ENCODE measurements around the gene UTP11.
"Not testable (repeated sequence)": the region's sequence is repeated elsewhere in the genome, so short reads cannot be mapped to it uniquely, and the experiment has no call there.

Gene UTP11, protein sequence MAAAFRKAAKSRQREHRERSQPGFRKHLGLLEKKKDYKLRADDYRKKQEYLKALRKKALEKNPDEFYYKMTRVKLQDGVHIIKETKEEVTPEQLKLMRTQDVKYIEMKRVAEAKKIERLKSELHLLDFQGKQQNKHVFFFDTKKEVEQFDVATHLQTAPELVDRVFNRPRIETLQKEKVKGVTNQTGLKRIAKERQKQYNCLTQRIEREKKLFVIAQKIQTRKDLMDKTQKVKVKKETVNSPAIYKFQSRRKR
- total RNA-seq: 14.8 to 111 (median 34.0) reads per million in 9 experiments

DNA sequence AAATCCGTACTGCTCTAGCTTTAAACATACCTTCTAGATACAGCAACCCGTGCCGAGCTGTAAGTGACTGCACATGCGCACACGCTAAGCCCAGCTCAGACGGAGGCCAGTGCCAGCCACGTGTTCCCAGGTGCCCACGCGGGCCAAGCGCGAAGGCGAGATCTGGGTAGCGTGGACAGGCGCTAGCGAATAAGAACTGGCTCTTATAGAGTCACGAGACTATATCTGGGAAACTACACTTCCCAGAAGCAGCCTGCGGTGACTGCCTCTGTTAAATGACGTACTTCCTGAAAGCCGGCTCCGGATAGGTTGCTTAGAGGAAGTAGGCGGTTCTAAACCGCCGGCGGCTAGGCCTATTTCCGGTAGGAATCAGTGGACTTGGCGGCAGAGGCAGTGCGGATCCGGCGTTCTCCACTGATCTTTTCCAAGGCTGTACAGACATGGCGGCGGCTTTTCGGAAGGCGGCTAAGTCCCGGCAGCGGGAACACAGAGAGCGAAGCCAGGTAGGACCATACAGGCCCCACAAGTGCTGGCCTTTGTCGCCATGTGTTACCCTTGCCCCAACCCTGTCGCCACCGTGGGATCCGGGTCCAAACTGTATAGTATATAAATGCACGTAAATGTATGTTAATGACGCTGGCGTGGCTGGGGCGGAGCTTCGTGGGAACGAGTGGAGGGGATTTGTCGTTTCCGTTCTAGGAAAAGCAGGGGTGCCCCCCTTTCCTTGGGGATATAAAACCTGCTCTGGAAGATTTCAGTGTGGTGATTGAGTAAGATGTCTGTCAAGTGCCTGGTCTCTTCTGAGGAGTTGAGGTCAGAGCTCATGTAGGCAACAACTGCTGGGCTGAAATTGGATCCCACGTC is at the start of gene UTP11:
Gene UTP11 (plus strand): TSS at position 372 of the 864 bp plus-strand sequence. CDS start 69 bp downstream, at position 441.
- Mint-ChIP-seq H3K27me3 (no peaks in the 10 kb centered on the region), H3K4me1 (ENCODE audit: low read depth in 2 of 2) (peaks cover 27 to 42% of the 10 kb centered on the region in 2 donors)

DNA sequence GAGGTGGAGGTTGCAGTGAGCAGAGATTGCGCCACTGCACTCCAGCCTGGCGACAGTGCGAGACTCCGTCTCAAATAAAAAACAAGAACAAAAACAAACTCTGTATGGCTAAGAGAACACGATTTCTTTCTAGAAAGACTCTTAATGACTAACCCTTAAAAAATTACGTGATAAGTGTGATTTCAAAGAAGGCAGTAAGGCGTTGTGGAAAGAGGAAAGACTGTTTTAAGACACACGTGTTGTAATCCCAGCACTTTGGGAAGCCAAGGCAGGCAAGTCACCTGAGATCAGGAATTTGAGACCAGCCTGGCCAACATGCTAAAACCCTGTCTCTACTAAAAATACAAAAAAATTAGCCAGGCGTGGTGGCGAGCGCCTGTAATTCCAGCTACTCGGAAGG is 48.4 kb upstream of the UTP11 start:
- not testable (repeated sequence) for H3K4me3 Mint-ChIP-seq; DNase-seq; ATAC-seq (replicated peaks); H3K27ac Mint-ChIP-seq; H3K9me3 Mint-ChIP-seq; H3K27me3 Mint-ChIP-seq; H3K4me1 Mint-ChIP-seq (ENCODE audit: low read depth in 2 of 2)
- peaks cover 90% of the 10 kb centered on the region for H3K36me3 Mint-ChIP-seq (ENCODE audit: insufficient read depth)

More for the DNA sequence above, at the start of gene UTP11:
- Mint-ChIP-seq H3K4me3 (peak within 1 kb of the TSS; percentile 98 to 99), H3K9me3 (no peaks in the 10 kb centered on the region), H3K27ac (peak within 1 kb of the TSS; percentile 97 to 98), H3K36me3 (ENCODE audit: insufficient read depth) (peaks cover 29% of the 10 kb centered on the region)
- peak; percentile 91 for ATAC-seq (replicated peaks)
- DNase-seq: peak; percentile 86 to 90 (median 88)

DNA sequence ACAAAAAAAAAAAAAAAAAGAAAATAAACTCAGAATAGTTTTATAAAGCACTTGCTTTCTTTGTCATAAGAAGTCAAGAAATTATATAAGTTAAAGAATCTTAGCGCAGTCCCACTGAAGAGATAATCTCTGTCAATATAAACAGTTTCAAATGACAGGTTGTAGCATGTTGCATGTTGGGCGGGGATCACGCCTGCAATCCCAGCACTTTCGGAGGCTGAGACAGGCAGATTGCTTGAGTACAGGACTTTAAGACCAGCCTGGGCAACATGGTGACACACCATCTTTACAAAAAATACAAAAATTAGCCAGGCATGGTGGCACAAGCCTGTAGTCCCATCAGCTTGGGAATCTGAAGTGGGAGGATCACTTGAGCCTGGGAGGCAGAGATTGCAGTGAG is 47.2 kb upstream of the UTP11 start:
- peaks cover 90% of the 10 kb centered on the region for H3K36me3 Mint-ChIP-seq (ENCODE audit: insufficient read depth)

DNA sequence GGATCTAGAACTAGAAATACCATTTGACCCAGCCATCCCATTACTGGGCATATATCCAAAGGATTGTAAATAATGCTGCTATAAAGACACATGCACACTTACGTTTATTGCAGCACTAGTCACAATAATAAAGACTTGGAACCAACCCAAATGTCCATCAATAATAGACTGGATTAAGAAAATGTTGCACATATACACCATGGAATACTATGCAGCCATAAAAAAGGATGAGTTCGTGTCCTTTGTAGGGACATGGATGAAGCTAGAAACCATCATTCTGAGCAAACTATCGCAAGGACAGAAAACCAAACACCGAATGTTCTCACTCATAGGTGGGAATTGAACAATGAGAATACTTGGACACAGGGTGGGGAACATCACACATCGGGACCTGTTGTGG is 38.9 kb upstream of the UTP11 start:
- not testable (repeated sequence) for DNase-seq; H3K27ac Mint-ChIP-seq; H3K4me3 Mint-ChIP-seq; H3K27me3 Mint-ChIP-seq; ATAC-seq (replicated peaks); H3K9me3 Mint-ChIP-seq
- Mint-ChIP-seq H3K36me3 (ENCODE audit: insufficient read depth) (peaks cover 90% of the 10 kb centered on the region), H3K4me1 (ENCODE audit: low read depth in 2 of 2) (peaks cover 14 to 16% of the 10 kb centered on the region in 2 donors)

More for the DNA sequence above, 47.2 kb upstream of the UTP11 start:
- Mint-ChIP-seq H3K27me3 (no peaks in the 10 kb centered on the region), H3K9me3 (no peaks in the 10 kb centered on the region), H3K4me1 (ENCODE audit: low read depth in 2 of 2) (no peaks in the 10 kb centered on the region), H3K4me3 (no peak overlapping the region), H3K27ac (no peak overlapping the region)
- DNase-seq (no peak), ATAC-seq (replicated peaks) (no peak)

DNA sequence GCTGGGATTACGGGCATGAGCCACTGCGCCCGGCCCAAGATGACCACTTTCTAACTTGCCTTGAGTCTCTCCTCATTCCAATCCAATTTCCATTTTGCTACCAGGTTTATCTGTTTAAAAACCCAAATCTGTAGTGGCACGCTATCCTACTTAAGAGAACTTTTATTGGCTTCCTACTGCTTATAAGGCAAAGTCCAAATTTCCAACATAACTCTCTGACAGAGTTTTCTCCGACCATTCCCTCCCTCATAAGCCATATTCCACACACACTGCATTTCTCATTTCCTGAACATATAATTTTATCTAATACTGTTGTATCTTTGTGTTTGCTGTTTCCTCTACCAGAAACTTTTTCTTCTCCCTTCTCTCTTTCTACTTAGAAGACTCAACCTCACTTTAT is 38.0 kb upstream of the UTP11 start:
- Mint-ChIP-seq H3K9me3 (no peaks in the 10 kb centered on the region), H3K36me3 (ENCODE audit: insufficient read depth) (peaks cover 90% of the 10 kb centered on the region), H3K27ac (peak overlapping the region in 1 of 2 donors; percentile 5), H3K4me3 (no peak overlapping the region), H3K4me1 (ENCODE audit: low read depth in 2 of 2) (peaks cover 14 to 16% of the 10 kb centered on the region in 2 donors), H3K27me3 (no peaks in the 10 kb centered on the region)
- no peak for DNase-seq
- ATAC-seq (replicated peaks): no peak

DNA sequence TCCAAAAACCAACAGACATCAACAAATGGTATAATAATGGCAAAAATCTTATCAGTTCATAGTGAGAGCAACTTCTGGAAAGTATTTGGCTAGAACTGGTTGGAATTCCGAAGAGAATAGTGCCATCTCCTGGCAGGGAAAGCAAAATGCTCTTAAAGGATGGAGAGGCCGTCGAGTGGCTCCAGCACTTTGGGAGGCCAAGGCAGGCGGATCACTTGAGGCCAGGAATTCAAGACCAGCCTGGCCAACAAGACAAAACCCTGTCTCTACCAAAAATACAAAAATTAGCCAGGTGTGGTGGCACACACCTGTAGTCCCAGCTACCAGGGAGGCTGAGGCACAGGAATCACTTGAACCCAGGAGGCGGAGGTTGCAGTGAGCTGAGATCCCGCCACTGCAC is 37.5 kb upstream of the UTP11 start:
- peaks cover 90% of the 10 kb centered on the region for H3K36me3 Mint-ChIP-seq (ENCODE audit: insufficient read depth)
- ATAC-seq (replicated peaks); H3K9me3 Mint-ChIP-seq; H3K27me3 Mint-ChIP-seq; H3K4me3 Mint-ChIP-seq; DNase-seq: not testable (repeated sequence)
- H3K27ac Mint-ChIP-seq: peak overlapping the region in 1 of 2 donors; percentile 5
- peaks cover 14 to 16% of the 10 kb centered on the region in 2 donors for H3K4me1 Mint-ChIP-seq (ENCODE audit: low read depth in 2 of 2)

DNA sequence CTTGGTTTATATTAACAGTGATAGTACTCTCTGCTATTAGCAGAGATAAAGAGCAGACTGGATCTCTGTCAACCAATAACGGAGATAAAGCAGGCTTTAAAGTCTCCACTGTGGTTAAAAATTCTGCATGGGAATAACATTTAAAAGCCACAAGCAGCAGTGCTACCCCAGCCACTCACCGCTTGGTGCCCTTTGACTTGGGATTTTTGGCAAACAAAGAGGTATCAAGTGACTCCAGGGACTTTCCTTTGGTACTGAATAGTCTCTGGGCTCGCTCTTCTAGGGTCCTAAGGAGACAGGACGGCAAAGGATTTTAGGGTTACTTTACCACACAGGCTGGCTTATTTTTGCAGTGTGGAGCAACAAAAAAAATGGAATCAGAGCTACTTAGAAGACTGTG is 34.0 kb upstream of the UTP11 start:
- no peaks in the 10 kb centered on the region for H3K4me1 Mint-ChIP-seq (ENCODE audit: low read depth in 2 of 2)
- H3K27ac Mint-ChIP-seq: peak overlapping the region in 1 of 2 donors; percentile 15

DNA sequence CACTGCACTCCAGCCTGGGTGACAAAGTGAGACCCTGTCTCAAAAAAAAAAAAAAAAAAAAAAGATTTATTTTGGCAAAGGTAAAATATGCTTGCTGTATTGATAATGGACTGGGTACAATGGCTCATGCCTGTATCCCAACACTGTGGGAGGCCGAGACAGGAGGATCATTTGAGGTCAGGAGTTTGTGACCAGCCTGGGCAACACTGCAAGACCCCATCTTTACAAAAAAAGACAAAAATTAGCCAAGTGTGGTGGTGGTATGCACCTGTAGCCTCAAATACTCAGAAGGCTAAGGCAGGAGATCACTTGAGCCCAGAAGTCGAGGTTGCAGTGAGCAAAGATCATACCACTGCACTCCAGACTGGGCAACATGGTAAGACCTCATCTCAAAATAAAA is 29.0 kb upstream of the UTP11 start:
- Mint-ChIP-seq H3K4me1 (ENCODE audit: low read depth in 2 of 2) (peaks cover 1 to 14% of the 10 kb centered on the region in 2 donors), H3K27ac (no peak overlapping the region), H3K4me3 (no peak overlapping the region), H3K36me3 (ENCODE audit: insufficient read depth) (peaks cover 84% of the 10 kb centered on the region), H3K9me3 (no peaks in the 10 kb centered on the region), H3K27me3 (no peaks in the 10 kb centered on the region)
- no peak for ATAC-seq (replicated peaks)
- no peak for DNase-seq

More for the DNA sequence above, 34.0 kb upstream of the UTP11 start:
- H3K27me3 Mint-ChIP-seq: no peaks in the 10 kb centered on the region
- no peak for ATAC-seq (replicated peaks)
- peaks cover 94% of the 10 kb centered on the region for H3K36me3 Mint-ChIP-seq (ENCODE audit: insufficient read depth)
- H3K9me3 Mint-ChIP-seq: no peaks in the 10 kb centered on the region
- H3K4me3 Mint-ChIP-seq: no peak overlapping the region
- no peak for DNase-seq

DNA sequence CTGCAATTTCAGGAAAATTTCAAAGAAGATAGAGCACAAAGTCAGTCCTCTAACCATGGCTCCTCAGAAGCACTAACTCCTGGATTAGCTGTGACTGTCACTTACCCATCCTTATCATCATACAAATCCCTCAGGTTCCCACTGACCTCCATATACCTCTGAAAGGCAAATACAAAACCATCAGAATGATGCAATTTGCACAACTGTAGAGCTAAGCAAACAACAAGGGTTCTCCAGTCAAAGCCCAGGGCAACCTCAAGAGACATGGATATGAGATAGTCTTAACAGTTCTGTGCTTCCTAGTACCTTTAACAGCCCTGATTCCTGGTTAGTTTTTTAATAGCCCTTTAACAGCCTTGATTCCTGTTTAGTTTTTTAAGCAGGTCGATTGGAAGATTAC is 24.9 kb upstream of the UTP11 start:
- no peak overlapping the region for H3K27ac Mint-ChIP-seq
- DNase-seq (no peak), ATAC-seq (replicated peaks) (no peak)
- no peaks in the 10 kb centered on the region for H3K9me3 Mint-ChIP-seq
- no peaks in the 10 kb centered on the region for H3K27me3 Mint-ChIP-seq
- H3K4me3 Mint-ChIP-seq: no peak overlapping the region
- peaks cover 54% of the 10 kb centered on the region for H3K36me3 Mint-ChIP-seq (ENCODE audit: insufficient read depth)
- H3K4me1 Mint-ChIP-seq (ENCODE audit: low read depth in 2 of 2): peaks cover 11 to 25% of the 10 kb centered on the region in 2 donors

DNA sequence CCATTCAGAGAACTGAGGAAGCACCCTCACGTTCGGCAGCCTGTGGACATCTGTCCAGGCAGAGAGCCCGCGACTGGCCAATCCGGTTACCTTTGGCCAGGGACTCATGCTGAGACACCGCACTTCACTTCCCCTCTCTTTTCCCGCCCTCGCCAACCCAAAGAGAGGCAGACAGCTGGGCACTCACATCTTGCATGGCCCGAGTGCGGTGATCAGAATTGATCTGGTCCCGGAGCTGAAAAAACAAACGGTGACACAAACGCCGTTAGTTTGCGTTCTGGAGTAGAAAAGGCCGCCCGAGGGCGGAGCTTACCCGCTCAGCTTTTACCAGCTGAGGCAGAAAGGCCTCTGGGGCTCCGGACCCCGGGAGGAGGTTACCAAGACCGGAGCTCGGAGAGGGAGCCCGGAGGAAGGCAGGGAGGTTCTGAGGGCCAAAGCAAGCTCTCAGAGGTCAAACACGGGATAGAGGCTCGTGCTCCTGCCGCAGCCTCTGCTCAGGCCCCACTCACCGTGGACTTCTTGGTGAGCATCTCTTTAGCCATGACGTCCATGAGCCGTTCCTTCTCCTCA is 23.1 kb upstream of the UTP11 start:
- DNase-seq: peak in 1 of 3 experiments; percentile 30

DNA sequence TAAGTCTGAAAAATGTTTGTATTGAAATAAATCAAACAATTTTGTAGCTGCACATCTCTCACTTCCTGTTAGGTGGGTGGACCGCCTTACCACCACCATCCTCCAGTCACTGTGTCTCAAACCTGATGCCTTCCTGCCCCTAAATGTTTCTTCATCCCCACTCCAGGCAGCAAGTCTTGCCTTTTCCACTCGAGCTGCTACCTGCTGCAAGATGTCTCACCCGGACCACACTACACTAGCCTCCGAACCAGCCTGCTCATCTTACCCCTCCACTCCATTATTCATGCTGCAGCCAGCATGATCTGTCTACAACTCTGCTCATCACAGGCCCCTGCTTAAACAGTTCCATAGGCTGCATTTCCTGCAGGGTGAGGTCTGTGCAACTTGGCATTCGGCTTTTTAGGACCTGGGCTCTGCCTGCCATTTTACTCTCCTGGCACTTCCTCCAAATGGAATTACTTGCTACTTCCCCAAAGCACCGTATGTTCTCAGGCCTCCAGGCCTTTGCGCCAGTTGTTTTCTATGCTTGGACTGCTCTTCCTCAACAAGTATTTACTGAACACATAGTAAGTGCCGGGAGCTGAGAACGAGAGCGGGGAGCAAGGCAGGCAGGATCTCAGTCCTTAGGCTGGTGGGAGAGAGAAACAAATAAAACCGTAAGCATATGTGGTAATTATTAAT is 17.5 kb upstream of the UTP11 start:
- H3K4me1 Mint-ChIP-seq (ENCODE audit: low read depth in 2 of 2): peaks cover 9 to 25% of the 10 kb centered on the region in 2 donors
- H3K27me3 Mint-ChIP-seq: no peaks in the 10 kb centered on the region

More for the DNA sequence above, 23.1 kb upstream of the UTP11 start:
- peaks cover 38% of the 10 kb centered on the region for H3K36me3 Mint-ChIP-seq (ENCODE audit: insufficient read depth)
- H3K27ac Mint-ChIP-seq: peak overlapping the region; percentile 89 to 98
- peak overlapping the region; percentile 88 to 98 for H3K4me3 Mint-ChIP-seq
- H3K4me1 Mint-ChIP-seq (ENCODE audit: low read depth in 2 of 2): peaks cover 11 to 25% of the 10 kb centered on the region in 2 donors
- peak; percentile 28 for ATAC-seq (replicated peaks)
- H3K9me3 Mint-ChIP-seq: no peaks in the 10 kb centered on the region
- H3K27me3 Mint-ChIP-seq: no peaks in the 10 kb centered on the region

DNA sequence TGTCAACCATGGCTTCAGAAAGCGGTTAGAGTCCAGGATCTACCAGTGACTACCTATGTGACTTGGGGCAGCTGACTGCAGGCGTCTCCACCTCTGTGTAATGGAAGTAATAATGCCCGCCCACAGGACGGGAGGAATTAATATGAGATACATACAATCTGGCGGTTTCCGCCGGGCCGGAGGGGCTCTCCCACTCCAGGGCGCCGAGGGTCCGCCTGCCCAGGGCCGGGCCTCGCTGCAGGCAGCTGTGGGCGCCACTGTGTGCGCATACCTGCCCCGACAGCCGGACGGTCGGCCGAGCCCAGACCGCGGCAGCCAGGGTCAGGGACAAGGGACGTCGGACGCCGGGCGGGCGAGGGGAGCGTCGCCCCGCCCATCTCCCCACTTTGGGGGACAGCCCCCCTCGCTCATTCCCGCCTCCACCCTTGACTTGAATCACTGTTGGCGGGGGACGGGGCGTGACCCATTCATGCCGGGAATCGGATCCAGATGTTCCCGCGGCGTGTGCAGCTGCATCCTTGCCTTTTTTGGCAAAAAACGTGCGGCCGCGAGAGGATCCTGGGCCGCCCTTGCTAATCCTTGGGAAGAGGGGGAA is 16.7 kb upstream of the UTP11 start:
- peak overlapping the region in 1 of 2 donors; percentile 58 for H3K4me3 Mint-ChIP-seq
- ATAC-seq (replicated peaks): peak; percentile 57
- no peaks in the 10 kb centered on the region for H3K9me3 Mint-ChIP-seq
- H3K27me3 Mint-ChIP-seq: no peaks in the 10 kb centered on the region
- H3K4me1 Mint-ChIP-seq (ENCODE audit: low read depth in 2 of 2): peaks cover 7 to 29% of the 10 kb centered on the region in 2 donors
- DNase-seq: no peak
- peak overlapping the region in 1 of 2 donors; percentile 83 for H3K27ac Mint-ChIP-seq
- no peaks in the 10 kb centered on the region for H3K36me3 Mint-ChIP-seq (ENCODE audit: insufficient read depth)

More for the DNA sequence above, 17.5 kb upstream of the UTP11 start:
- H3K36me3 Mint-ChIP-seq (ENCODE audit: insufficient read depth): peaks cover 5% of the 10 kb centered on the region
- ATAC-seq (replicated peaks): no peak
- no peaks in the 10 kb centered on the region for H3K9me3 Mint-ChIP-seq
- peak overlapping the region; percentile 3 to 7 for H3K27ac Mint-ChIP-seq
- DNase-seq: no peak
- peak overlapping the region in 1 of 2 donors; percentile 58 for H3K4me3 Mint-ChIP-seq
